ENCODE results near the gene PRDM16.

The PRDM16 gene

GRCh38 chr1:3219791-3220467 is 150.9 kb downstream of the PRDM16 start:
- no peak for DNase-seq

GRCh38 chr1:3221112-3222041 is 152.4 kb downstream of the PRDM16 start:
- no peak for DNase-seq
- TF ChIP-seq POLR2A (IDR thresholded peaks at IDR 0.05; ENCODE audit: low read length) (no peak), GATA1 (IDR thresholded peaks at IDR 0.05; ENCODE audit: low read depth, low read length) (no peak)

More at GRCh38 chr1:3219791-3220467, 150.9 kb downstream of the PRDM16 start:
- TF ChIP-seq GATA1 (IDR thresholded peaks at IDR 0.05; ENCODE audit: low read depth, low read length) (no peak), POLR2A (IDR thresholded peaks at IDR 0.05; ENCODE audit: low read length) (no peak)

GRCh38 chr1:3222042-3222692 is 153.2 kb downstream of the PRDM16 start:
- no peak for DNase-seq
- TF ChIP-seq POLR2A (IDR thresholded peaks at IDR 0.05; ENCODE audit: low read length) (no peak), GATA1 (IDR thresholded peaks at IDR 0.05; ENCODE audit: low read depth, low read length) (no peak)

- TF ChIP-seq POLR2A (IDR thresholded peaks at IDR 0.05; ENCODE audit: low read length) (no peak), GATA1 (IDR thresholded peaks at IDR 0.05; ENCODE audit: low read depth, low read length) (no peak)
- DNase-seq: no peak
Observed at GRCh38 chr1:3225661-3226060, 156.7 kb downstream of the PRDM16 start.

GRCh38 chr1:3226191-3226590 is 157.2 kb downstream of the PRDM16 start:
- DNase-seq: no peak
- TF ChIP-seq POLR2A (IDR thresholded peaks at IDR 0.05; ENCODE audit: low read length): no peak
- TF ChIP-seq GATA1 (IDR thresholded peaks at IDR 0.05; ENCODE audit: low read depth, low read length): no peak

GRCh38 chr1:3226701-3227350 is 157.8 kb downstream of the PRDM16 start:
- DNase-seq: no peak
- TF ChIP-seq POLR2A (IDR thresholded peaks at IDR 0.05; ENCODE audit: low read length) (no peak), GATA1 (IDR thresholded peaks at IDR 0.05; ENCODE audit: low read depth, low read length) (no peak)

- TF ChIP-seq GATA1 (IDR thresholded peaks at IDR 0.05; ENCODE audit: low read depth, low read length) (no peak), POLR2A (IDR thresholded peaks at IDR 0.05; ENCODE audit: low read length) (no peak)
- no peak for DNase-seq
Observed at GRCh38 chr1:3227351-3227704, 158.3 kb downstream of the PRDM16 start.

GRCh38 chr1:3227893-3228292 is 158.9 kb downstream of the PRDM16 start:
- DNase-seq: no peak
- no peak for TF ChIP-seq GATA1 (IDR thresholded peaks at IDR 0.05; ENCODE audit: low read depth, low read length)
- no peak for TF ChIP-seq POLR2A (IDR thresholded peaks at IDR 0.05; ENCODE audit: low read length)

GRCh38 chr1:3229081-3229725 is 160.2 kb downstream of the PRDM16 start:
- no peak for TF ChIP-seq POLR2A (IDR thresholded peaks at IDR 0.05; ENCODE audit: low read length)
- TF ChIP-seq GATA1 (IDR thresholded peaks at IDR 0.05; ENCODE audit: low read depth, low read length): no peak
- no peak for DNase-seq

GRCh38 chr1:3230553-3230952 is 161.6 kb downstream of the PRDM16 start:
- DNase-seq: no peak
- TF ChIP-seq POLR2A (IDR thresholded peaks at IDR 0.05; ENCODE audit: low read length) (no peak), GATA1 (IDR thresholded peaks at IDR 0.05; ENCODE audit: low read depth, low read length) (no peak)

GRCh38 chr1:3231245-3231644 is 162.2 kb downstream of the PRDM16 start:
- no peak for DNase-seq
- TF ChIP-seq POLR2A (IDR thresholded peaks at IDR 0.05; ENCODE audit: low read length) (no peak), GATA1 (IDR thresholded peaks at IDR 0.05; ENCODE audit: low read depth, low read length) (no peak)

GRCh38 chr1:3231826-3232225 is 162.8 kb downstream of the PRDM16 start:
- DNase-seq: no peak
- TF ChIP-seq GATA1 (IDR thresholded peaks at IDR 0.05; ENCODE audit: low read depth, low read length): no peak
- TF ChIP-seq POLR2A (IDR thresholded peaks at IDR 0.05; ENCODE audit: low read length): no peak

- no peak for DNase-seq
- TF ChIP-seq POLR2A (IDR thresholded peaks at IDR 0.05; ENCODE audit: low read length): no peak
- TF ChIP-seq GATA1 (IDR thresholded peaks at IDR 0.05; ENCODE audit: low read depth, low read length): no peak
Observed at GRCh38 chr1:3233031-3233430, 164.0 kb downstream of the PRDM16 start.

All from erythroblast (primary cell).